HG02678 (cell line): ENCODE results near the gene POPDC2.
A peak's percentile ranks its signal among the peaks of the same experiment; 100 is the strongest.
"Not testable (repeated sequence)": the region's sequence is repeated elsewhere in the genome, so short reads cannot be mapped to it uniquely, and the experiment has no call there.

Experiments
- ATAC-seq: cut with Tn5 transposase; IDR thresholded peaks from one replicate; pipeline ENCODE4 v1.9.1; 2021; ENCODE audit warnings: mild to moderate bottlenecking, moderate library complexity; ENCODE audit not compliant: unreplicated experiment

Gene POPDC2, protein sequence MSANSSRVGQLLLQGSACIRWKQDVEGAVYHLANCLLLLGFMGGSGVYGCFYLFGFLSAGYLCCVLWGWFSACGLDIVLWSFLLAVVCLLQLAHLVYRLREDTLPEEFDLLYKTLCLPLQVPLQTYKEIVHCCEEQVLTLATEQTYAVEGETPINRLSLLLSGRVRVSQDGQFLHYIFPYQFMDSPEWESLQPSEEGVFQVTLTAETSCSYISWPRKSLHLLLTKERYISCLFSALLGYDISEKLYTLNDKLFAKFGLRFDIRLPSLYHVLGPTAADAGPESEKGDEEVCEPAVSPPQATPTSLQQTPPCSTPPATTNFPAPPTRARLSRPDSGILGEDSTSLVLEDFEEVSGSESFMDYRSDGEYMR

DNA sequence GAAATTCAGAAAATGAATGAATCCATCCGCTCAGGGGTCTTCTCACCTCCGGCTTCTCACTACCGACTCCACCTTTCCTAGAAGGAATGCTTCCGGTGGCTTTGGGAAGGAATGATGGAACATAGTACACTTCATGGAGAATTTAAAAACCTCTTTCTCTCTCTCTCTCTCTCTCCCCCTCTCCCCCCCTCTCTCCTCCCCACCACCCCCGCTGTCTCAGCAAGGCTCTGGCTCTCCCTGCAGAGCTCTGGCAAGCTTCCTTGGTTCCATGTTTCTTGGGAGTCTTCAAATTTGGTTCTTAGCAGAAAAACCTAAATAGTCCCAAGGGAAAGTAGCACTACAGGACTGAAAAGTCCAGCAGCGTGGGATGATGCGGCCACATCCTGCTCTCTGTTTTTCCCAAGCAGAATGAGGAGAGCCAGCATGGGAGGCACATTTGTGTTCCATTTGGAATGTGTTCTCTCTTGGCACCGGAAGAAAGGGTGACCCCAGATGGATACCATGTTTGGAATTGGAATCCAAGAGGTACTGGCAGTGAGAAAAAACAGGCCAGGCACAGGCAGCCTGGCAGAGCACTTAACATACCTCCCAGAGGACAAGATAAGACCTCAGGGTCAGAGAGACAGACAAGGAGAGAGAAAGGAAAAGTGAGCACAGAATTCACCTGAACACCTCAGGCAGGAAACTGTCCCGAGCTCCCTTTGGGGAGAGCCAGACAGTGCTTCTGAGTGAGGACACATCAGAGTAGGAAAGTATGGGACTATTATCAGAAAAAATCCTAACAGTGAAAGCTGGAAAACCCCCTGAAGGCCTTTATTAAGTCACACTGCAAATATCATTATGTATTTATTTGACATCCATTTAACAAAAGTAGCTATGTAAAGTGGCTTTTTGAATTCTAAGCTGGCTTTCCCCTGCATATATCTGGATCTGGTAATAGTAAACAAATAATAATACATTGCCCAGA lies at the start of gene POPDC2:
Gene POPDC2, minus strand, starts transcription at position 116 of the 967 bp plus-strand sequence. CDS start 166 bp downstream, outside the sequence.
- no peak for ATAC-seq

DNA sequence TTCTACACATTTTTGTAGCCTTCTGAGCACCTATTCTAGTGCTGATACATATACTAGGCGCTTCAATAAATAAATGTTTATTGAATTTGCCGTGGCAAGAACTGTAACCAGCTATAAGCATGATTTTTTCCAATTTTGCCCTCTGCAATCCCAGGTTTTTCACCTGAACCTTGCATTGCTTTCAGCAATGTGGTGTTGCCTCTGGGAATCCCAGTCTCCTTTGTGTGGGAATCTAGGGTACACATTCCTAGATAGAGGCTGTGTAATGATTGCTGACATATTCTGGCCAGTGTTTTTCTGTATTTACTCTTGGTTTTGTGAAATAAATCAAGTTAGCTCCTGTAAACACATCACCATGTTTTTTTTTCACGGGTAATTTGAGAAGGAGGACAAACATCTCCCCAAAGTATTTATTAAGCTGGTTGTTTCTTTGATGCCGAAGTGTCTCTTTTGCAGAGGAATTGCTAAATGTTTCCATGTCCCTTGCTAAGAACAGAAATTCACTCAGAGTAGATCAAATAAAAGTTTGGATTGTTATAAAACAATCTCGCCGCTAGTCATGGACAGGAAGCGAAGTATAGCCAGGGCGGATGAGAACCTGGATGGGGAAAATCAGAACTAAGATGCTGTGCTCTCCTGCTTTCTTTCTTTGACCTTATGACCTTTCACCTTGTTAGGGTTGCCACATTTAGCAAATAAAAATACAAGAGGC lies 43.6 kb upstream of the POPDC2 start:
- no peak for ATAC-seq

- peak; percentile 91 for ATAC-seq
Measured at GRCh38 chr3:119702530-119703527, 42.4 kb upstream of the POPDC2 start, which contains the start of gene CFAP91. CFAP91 (plus strand) TSS chr3:119703022; CDS start chr3:119703099, 77 bp downstream.

DNA sequence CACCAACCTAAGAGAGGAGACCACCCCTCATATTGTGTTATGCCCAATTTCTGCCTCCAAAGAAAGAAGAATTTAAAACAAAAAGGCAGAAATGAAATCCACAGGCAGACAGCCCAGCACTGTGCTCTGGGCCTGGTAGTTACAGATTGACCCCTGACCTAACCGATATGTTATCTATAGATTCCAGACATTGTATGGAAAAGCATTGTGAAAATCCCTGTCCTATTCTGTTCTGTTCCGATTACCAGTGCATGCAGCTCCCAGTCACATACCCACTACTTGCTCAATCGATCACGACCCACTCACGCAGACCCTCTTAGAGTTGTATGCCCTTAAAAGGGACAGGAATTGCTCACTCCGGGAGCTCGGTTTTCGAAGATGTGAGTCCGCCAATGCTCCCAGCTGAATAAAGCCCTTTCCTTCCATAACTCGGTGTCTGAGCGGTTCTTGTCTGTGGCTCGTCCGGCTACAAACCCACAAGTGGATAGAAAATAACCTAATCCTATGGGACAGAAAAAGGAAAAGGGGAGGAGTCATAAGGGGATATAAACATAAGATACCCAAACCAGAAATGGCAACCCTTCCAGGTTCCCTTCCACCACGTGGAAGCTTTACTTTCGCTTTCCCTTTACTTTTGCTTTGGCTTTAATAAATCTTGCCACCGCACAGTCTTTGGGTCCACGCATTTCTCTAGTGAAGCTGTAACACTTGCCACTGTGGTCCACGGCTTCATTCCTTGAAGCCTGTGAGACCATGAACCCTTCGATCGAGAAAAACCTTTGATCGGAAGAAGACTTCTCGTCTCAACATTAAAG lies 40.7 kb upstream of the POPDC2 start:
- no peak for ATAC-seq

- peak; percentile 32 for ATAC-seq
Measured at GRCh38 chr3:119700269-119700919, 40.0 kb upstream of the POPDC2 start.

DNA sequence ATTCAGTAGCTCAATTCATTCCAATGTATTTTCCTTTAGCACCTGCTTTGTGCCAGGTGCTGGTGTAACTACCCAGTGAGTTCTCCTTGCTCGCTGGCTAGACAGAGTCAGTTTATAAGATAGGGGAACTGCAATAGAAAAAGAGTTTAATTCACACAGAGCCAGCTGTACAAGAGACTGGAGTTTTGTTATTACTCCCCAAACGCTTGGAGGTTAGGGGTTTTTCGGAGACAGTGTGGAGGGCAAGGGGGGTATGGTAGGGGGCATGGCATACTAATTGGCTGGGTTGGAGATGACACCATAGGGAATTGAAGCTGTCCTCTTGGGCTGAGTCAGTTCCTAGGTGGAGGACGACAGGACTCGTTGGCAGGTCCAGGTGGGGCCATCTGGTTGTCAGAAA lies 37.0 kb upstream of the POPDC2 start:
- ATAC-seq, result peak; percentile 63

- ATAC-seq, result no peak
Measured at GRCh38 chr3:119695480-119695879, 35.1 kb upstream of the POPDC2 start.

- no peak for ATAC-seq
Measured at GRCh38 chr3:119690043-119690656, 29.8 kb upstream of the POPDC2 start.

DNA sequence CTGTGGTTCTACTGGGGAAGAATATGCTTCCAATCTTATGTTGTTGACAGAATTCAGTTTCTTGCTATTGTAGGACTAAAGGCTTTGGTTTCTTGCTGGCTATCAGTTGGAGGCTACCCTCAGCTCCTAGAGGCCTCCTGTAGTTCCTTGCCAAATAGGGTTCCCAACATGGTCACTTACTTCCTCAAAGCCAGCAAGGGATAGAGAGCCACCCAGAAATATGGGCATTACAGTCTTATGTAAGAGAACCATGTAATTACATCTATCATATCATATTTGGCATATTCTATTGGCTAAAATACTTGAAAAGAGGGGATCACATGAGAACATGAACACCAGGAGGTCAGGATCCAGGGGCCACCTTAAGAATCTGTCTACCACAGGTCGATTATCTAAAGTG lies 23.0 kb upstream of the POPDC2 start:
- ATAC-seq, result no peak

- ATAC-seq, result peak; percentile 31
Measured at GRCh38 chr3:119681279-119681678, 20.9 kb upstream of the POPDC2 start.

- ATAC-seq, result no peak
Measured at GRCh38 chr3:119679874-119680273, 19.5 kb upstream of the POPDC2 start.

DNA sequence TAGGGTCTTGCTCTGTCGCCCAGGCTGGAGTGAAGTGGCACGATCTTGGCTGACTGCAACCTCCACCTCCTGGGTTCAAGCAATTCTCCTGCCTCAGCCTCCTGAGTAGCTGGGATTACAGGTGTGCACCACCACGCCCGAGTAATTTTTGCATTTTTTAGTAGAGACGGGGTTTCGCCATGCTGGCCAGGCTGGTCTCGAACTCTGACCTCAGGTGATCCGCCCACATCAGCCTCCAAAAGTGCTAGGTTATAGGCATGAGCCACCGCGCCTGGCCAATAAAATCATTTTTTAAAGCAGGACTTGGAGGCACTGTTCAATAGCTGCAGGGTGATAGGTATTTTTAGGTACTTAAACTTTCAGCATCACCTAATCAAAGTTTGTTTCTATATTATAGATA lies 17.8 kb upstream of the POPDC2 start:
- not testable (repeated sequence) for ATAC-seq

- ATAC-seq, result no peak
Measured at GRCh38 chr3:119677641-119677934, 17.2 kb upstream of the POPDC2 start.

DNA sequence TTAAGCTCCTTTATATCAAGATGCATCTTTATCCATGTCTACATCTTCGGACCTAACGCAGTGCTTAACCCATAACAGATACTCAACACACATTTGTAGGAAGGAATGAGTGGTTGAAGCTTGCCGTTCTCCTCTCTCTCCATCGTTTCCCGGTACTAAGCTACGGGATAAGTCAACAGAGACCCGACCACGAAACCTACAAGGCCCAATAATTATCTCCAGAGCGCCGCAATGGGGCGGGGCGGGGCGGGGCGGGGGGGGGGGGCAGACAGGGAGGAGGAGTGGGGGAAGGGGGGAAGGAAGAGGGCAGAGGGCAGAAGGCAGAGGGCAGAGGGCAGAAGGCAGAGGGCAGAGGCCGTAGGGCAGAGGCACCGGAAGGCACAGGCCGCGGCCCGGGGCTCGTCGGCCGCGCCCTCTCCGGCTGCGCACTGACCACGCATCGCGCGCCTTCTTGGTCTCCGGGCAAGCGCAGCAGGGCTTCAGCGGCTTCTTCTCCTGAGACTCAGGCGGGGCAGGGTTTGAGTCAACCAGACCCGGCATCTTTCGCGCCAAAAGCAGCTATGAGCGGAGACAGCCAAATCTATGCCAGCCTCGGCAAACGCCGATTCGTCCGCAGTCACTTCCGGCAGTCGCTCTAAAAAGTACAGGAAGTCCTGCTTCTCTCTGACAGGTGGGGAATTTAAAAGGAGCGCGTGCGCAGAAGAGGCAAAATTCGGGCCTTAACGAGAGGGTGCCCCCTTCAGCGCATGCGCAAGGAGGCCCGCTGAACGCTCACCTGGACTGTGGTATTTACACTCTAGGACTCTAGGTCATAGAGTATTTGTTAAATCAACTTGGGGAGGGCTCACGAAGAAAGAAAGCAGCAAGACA lies 16.6 kb upstream of the POPDC2 start, which contains the start of gene COX17:
Gene COX17, minus strand, starts transcription at position 636 of the 870 bp plus-strand sequence. Its CDS starts 96 bp downstream, at position 540.
- peak; percentile 88 for ATAC-seq

DNA sequence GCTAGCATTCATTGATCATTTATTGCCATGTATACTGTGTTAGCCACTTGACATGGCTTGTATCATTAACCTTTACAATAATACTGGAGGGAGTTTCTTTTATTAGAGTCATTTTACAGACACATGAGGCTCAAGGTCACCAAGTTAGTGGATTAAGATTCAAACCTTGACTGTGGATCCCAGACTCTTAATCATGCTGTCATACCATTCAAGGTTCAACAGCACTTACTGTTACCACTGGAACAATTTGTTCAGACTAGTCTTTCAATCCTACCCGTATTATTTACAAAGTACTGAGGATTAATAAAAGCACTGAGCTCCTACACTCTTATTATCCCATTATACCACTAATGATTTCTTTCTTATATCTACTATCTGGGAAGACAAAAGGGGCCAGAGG lies 15.6 kb upstream of the POPDC2 start:
- no peak for ATAC-seq

- no peak for ATAC-seq
Measured at GRCh38 chr3:119675188-119675874, 14.9 kb upstream of the POPDC2 start.
